M059J (cell line): ENCODE measurements around the gene MEIS2. TPM values are rescaled to one million over a fixed set of nuclear protein-coding genes. Genes with fewer than 3 reads are reported as not detected.

Experiments used
- DNase-seq: peaks from one replicate; pipeline ENCODE4 v3.0.0-alpha.2; 2012; ENCODE audit warnings: low read depth
- total RNA-seq: library from RNA; depleted of rRNA; stranded (reverse); fragments of >200 nt; shearing (Covaris generic); gene quantifications from 2 replicates; pipeline ENCODE4 v1.2.3, GENCODE V29; 2014

The MEIS2 gene
- total RNA-seq, 1 experiment from 2014 or later: 32.9 TPM

- DNase-seq: no peak
Observed at GRCh38 chr15:37112971-37113670, 12.8 kb upstream of the MEIS2 start.

GRCh38 chr15:37112171-37112570 lies 11.8 kb upstream of the MEIS2 start:
- DNase-seq: no peak

- DNase-seq: no peak
Observed at GRCh38 chr15:37111427-37111717, 11.0 kb upstream of the MEIS2 start.

GRCh38 chr15:37109872-37110572 lies 9.7 kb upstream of the MEIS2 start:
- DNase-seq: peak; percentile 60

GRCh38 chr15:37109168-37109871 lies 9.0 kb upstream of the MEIS2 start:
- DNase-seq: no peak

- DNase-seq: no peak
Observed at GRCh38 chr15:37108381-37109167, 8.2 kb upstream of the MEIS2 start.

DNA sequence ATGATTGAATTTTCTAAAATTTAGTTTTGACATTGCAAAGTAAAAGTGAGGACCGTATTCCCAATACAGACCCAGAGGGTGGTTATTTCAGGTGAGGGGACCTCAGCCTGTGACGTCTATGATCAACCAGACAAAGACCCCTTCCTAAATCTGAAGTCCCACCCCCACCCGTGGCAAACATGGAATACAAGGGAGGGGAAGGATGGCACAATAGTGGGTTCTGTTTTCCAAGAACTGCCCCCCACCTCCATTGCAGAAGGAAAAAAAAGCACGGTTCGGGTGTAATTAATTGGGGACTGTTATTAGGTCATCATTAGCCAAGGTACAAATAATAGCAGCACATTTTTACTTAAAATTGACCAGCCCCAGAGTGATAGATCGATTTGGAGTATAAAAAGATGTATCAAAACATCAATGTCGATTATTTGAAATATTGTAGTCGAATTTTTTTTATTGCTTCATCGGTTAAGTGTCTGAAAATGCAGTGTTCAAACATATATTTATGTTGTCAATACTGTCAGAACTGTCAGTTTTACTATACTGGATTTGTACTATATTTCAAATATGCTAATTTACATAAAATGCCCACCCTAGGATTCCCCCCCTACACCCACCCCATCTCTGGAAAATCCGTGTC lies 7.5 kb upstream of the MEIS2 start:
- DNase-seq: no peak

DNA sequence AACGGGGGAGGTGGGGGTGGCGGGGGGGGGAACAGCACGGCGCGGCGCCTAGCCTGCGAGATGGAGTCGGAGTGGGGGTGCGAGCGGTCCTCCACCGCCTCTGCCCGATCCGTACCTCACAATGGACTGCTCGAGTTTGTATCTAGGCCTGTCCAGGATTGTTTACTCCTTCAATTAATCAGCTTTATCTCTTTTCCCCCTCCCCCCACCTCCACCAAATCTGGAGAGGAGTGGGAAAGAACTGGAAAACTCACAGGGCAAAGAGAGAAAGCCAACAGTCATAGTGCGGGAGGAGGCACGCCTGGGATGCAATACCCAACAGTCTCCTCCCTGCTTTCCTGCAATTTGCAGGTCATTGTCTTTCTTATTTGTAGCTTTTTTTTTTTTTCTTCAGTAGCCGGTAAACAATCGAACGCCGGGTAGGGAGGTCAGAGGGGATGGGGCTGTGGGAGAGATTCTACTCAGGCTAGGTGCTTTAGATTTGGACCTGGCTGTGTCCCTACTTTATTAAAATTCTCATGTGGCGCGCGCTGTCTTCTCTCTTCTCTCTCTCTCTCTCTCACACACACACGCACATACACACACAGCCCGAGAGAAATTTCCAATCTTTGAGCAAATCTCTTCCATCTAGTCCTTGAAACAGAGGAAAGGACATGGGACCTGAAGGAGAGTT lies 6.9 kb upstream of the MEIS2 start:
- DNase-seq: no peak

GRCh38 chr15:37106490-37107001 lies 6.2 kb upstream of the MEIS2 start:
- no peak for DNase-seq

GRCh38 chr15:37105889-37106288 lies 5.5 kb upstream of the MEIS2 start:
- DNase-seq: no peak

DNA sequence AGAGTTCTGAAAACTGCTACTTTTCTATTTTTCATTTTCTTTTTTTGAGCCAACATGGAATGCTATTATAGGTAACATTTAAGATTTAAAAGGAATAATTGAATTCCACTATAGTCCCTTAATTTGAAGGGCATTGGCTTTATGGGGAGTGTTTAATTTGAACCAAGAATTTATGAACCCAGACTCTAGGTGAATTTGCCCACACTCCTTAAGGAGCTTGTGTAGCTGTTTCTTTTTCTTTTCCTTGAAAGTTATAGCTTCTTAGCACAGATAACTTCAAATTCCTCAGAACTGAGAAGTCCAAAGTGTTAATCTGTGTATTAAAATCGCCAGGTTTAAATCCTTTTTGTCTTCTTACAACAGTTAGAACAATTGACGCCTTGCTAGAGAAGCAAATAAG lies 4.7 kb upstream of the MEIS2 start:
- no peak for DNase-seq

GRCh38 chr15:37104424-37104981 lies 4.2 kb upstream of the MEIS2 start:
- DNase-seq: no peak

DNA sequence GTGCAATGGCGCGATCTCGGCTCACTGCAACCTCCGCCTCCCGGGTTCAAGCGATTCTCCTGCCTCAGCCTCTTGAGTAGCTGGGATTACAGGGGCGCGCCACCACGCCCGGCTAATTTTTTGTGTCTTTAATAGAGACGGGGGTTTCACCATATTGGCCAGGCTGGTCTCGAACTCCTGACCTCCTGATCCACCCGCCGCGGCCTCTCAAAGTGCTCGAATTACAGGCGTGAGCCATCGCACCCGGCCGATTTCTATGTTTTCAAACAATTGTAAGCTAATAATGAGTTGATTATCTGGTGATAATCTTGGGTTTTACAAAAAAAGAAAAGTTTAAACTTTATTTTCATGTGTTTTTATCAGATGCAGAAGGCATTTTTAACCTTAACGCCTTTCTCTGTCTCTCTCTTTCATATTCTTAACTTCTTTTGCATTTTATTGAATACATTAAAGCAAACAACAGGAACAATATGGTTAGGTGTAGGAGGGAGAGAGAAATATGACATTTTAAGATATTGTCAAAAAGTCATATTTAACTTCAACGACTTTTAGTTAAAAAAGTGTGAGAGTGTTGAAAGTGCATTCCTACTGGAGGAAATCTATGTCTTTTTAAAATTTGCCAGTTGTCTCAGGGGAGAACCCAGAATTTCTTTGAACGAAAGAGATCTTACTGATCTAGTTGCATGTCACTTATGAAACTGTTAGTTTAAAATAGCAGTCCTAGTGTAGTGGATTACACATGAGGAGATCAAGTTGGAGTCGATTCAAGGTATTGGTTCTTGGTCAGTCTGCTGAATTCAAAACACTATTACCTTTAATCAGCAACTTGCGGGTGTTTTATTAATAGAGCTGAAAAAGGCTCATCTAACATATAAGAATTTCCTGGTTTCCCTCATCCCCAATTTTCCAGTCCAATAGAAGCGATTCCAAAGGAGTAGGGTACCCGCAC lies 3.4 kb upstream of the MEIS2 start:
- DNase-seq: no peak

- DNase-seq: no peak
Observed at GRCh38 chr15:37103163-37103435, 2.8 kb upstream of the MEIS2 start.

DNA sequence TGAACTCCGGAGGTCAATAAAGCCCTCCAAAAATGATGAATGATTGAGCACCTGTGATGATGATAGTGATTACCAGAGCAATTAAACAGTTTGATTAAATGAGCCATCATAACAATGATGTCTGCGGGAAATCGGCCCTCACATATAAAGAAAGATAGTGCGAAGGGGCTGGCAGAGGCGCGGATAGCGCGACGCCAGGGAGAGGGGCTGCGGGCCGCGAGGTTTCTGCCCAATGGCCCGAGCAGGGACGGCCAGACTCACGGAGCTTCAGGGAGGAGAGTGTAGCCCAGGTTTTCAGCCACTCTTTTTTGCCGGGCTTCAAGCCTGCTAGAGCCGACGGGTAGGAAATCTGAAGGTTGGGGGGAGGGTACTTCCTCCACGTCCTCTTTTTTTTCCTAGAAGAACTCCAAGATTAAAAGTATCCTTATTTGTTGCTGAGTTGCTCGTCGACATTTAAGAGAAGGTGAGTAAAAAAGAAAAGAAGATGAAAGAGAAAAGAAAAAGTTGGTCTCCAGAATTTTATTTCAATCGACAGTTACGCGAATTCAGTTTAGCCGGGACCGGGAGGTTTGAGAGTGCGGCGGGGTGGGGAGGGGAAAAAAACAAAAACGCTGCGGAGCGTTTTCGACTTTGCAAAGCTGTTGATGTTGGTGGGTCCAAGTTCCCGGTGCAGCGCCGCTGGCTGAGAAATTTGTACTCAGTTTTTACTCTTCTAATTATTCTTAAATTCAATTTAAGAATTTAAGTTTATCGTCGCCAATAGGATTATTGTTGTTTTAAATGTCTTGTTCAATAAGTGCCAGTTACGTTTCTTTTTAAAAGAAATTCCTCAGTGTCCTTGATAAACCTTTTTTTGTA lies 2.2 kb upstream of the MEIS2 start:
- peak; percentile 56 for DNase-seq

GRCh38 chr15:37101980-37102304 lies 1.6 kb upstream of the MEIS2 start:
- no peak for DNase-seq

GRCh38 chr15:37100966-37101215 lies 542 bp upstream of the MEIS2 start:
- DNase-seq: no peak

GRCh38 chr15:37099319-37100108 lies 835 bp downstream of the MEIS2 start:
- DNase-seq: peak; percentile 67
